B cell (primary cell): ENCODE measurements around the gene HOATZ. TPM values are rescaled to one million over a fixed set of nuclear protein-coding genes. Genes with fewer than 3 reads are reported as not detected.

Experiments
- ATAC-seq: fragments of 200-7000 bp; cut with Tn5 transposase; one replicate; pipeline ENCODE4 v1.10.0; 2021; ENCODE audit warnings: low read depth, mild to moderate bottlenecking, moderate number of reproducible peaks, moderate library complexity
- CTCF ChIA-PET: fragments of 350-600 bp; sonication (Branson Sonifier 250); formaldehyde crosslinking; loops from one replicate; lab custom pipeline; 2021; ENCODE audit warnings: antibody characterized with exemption, inconsistent platforms; lab: Charles Lee
- POLR2A ChIA-PET: fragments of 350-600 bp; sonication (Branson Sonifier 250); formaldehyde crosslinking; loops from one replicate; lab custom pipeline; 2021; ENCODE audit warnings: antibody characterized with exemption; lab: Charles Lee
- DNase-seq: peaks from one replicate; pipeline ENCODE4 v3.0.0; 2013
- H2AFZ ChIP-seq: 2 replicates; pipeline ENCODE4 v1.6.1; 2012; ENCODE audit warnings: mild to moderate bottlenecking, low read depth, low read length; ENCODE audit not compliant: insufficient read depth, poor library complexity, severe bottlenecking
- H3K27ac ChIP-seq, 2 donors: 1 replicate in 1 of 2; 2 replicates in 1 of 2; pipeline ENCODE4 v1.5.1; 2012 to 2013; ENCODE audit warnings: low read length in 2 of 2, mild to moderate bottlenecking in 2 of 2, moderate library complexity in 1 of 2
- H3K27me3 ChIP-seq, 4 experiments: fragments of 200-600 bp in 1 of 4; sonication (generic) in 1 of 4; replicated peaks in 1 of 4; 1 replicate in 2 of 4; 2 replicates in 2 of 4; pipeline versions ENCODE4 v1.6.1 to v1.7.0; 2013 to 2016; ENCODE audit warnings: low read length in 3 of 4, mild to moderate bottlenecking in 2 of 4, mixed read lengths in 1 of 4, moderate library complexity in 1 of 4; ENCODE audit not compliant: insufficient read depth in 4 of 4, control insufficient read depth in 3 of 4; ENCODE audit errors: control extremely low read depth in 1 of 4
- H3K36me3 ChIP-seq, 2 experiments: replicated peaks in 1 of 2; 1 replicate in 1 of 2; 2 replicates in 1 of 2; pipeline versions ENCODE4 v1.6.1 to v1.7.1; 2013; ENCODE audit warnings: low read length in 1 of 2; ENCODE audit not compliant: insufficient read depth in 2 of 2, control insufficient read depth in 1 of 2; ENCODE audit errors: control extremely low read depth in 1 of 2, extremely low read depth in 1 of 2
- H3K4me1 ChIP-seq, 2 donors: fragments of 200-600 bp in 1 of 2; sonication (generic) in 1 of 2; 1 replicate in 1 of 2; 2 replicates in 1 of 2; pipeline versions ENCODE4 v1.5.1 to v1.6.1; 2013 to 2017; ENCODE audit warnings: low read length in 2 of 2; ENCODE audit not compliant: control insufficient read depth in 2 of 2, insufficient read depth in 2 of 2
- H3K4me2 ChIP-seq: replicated peaks from 2 replicates; pipeline ENCODE3; 2012; ENCODE audit warnings: mild to moderate bottlenecking, low read depth, low read length; ENCODE audit not compliant: poor library complexity, severe bottlenecking
- H3K4me3 ChIP-seq, 5 experiments: fragments of 200-600 bp in 1 of 5; sonication (generic) in 1 of 5; 1 replicate in 3 of 5; 2 replicates in 2 of 5; pipeline versions ENCODE4 v1.5.1 to v1.7.0; 2011 to 2016; ENCODE audit warnings: low read length in 4 of 5, mild to moderate bottlenecking in 4 of 5, low read depth in 2 of 5, control low read depth in 1 of 5, moderate library complexity in 1 of 5; ENCODE audit not compliant: insufficient read depth in 1 of 5; ENCODE audit errors: control extremely low read depth in 1 of 5, extremely low read depth in 1 of 5
- H3K79me2 ChIP-seq: fragments of 200-600 bp; sonication (generic); one replicate; pipeline ENCODE4 v1.6.0; 2016; ENCODE audit warnings: low read length; ENCODE audit not compliant: control insufficient read depth, insufficient read depth
- H3K9ac ChIP-seq: fragments of 200-600 bp; sonication (generic); 2 replicates; pipeline ENCODE4 v1.6.1; 2017; ENCODE audit warnings: mild to moderate bottlenecking, low read length, moderate library complexity
- H3K9me3 ChIP-seq, 3 donors: one replicate each; pipeline versions ENCODE4 v1.6.1 to v1.7.1; 2013; ENCODE audit warnings: low read length in 2 of 3; ENCODE audit not compliant: control insufficient read depth in 2 of 3, insufficient read depth in 1 of 3; ENCODE audit errors: control extremely low read depth in 1 of 3
- H4K20me1 ChIP-seq: 2 replicates; pipeline ENCODE4 v1.6.0; 2012; ENCODE audit warnings: mild to moderate bottlenecking, low read length; ENCODE audit not compliant: insufficient read depth, control insufficient read depth, poor library complexity, severe bottlenecking
- H3K27ac Mint-ChIP-seq: one replicate; pipeline ENCODE4 v1.8.0; 2021; ENCODE audit warnings: mixed read lengths
- H3K27me3 Mint-ChIP-seq: one replicate; pipeline ENCODE4 v1.8.0; 2021; ENCODE audit warnings: mixed read lengths
- H3K4me1 Mint-ChIP-seq: one replicate; pipeline ENCODE4 v1.8.0; 2021; ENCODE audit warnings: mixed read lengths
- H3K4me3 Mint-ChIP-seq: one replicate; pipeline ENCODE4 v1.8.0; 2021; ENCODE audit warnings: mixed read lengths
- H3K9me3 Mint-ChIP-seq: one replicate; pipeline ENCODE4 v1.8.0; 2022; ENCODE audit warnings: mixed read lengths; ENCODE audit not compliant: insufficient read depth
- EZH2 ChIP-seq: IDR thresholded peaks from 2 replicates; pipeline ENCODE4 v1.6.1; 2012; ENCODE audit warnings: borderline replicate concordance, low read depth, mild to moderate bottlenecking, moderate library complexity, low read length; ENCODE audit not compliant: insufficient read depth, poor library complexity, severe bottlenecking
- WGBS: methylation state at CpG from one replicate; pipeline ENCODE4 v1.1.5; 2013; ENCODE audit warnings: missing lambda C conversion rate; ENCODE audit not compliant: insufficient coverage; 5-methylcytosine and 5-hydroxymethylcytosine counted together
- intact Hi-C: fragments of 100-400 bp; cut with micrococcal nuclease; formaldehyde crosslinking; loops from one replicate; pipeline ENCODE4 v1.10.0; 2022
- polyA plus RNA-seq: library from polyadenylated mRNA; depleted of rRNA; stranded (reverse); fragments of >200 nt; gene quantifications from 2 replicates; pipeline ENCODE4 v1.2.3, GENCODE V29; 2012
- total RNA-seq, 2 donors: library from RNA; stranded (reverse); fragments of 120-200 nt in 1 of 2; gene quantifications; 1 replicate in 1 of 2; 2 replicates in 1 of 2; pipeline versions ENCODE4 v1.2.3 to v1.2.4, GENCODE V29; 2013 to 2022
- TF ChIP-seq, protein P1 (sequence below): fragments of 200-600 bp; IDR thresholded peaks from one replicate; pipeline ENCODE4 v1.8.0; 2022; ENCODE audit warnings: antibody characterized with exemption, mild to moderate bottlenecking

HOATZ gene
- total and polyA plus RNA-seq, 2 donors (not counting 1 experiment from before 2014, with no cell fraction given) = not detected

DNA sequence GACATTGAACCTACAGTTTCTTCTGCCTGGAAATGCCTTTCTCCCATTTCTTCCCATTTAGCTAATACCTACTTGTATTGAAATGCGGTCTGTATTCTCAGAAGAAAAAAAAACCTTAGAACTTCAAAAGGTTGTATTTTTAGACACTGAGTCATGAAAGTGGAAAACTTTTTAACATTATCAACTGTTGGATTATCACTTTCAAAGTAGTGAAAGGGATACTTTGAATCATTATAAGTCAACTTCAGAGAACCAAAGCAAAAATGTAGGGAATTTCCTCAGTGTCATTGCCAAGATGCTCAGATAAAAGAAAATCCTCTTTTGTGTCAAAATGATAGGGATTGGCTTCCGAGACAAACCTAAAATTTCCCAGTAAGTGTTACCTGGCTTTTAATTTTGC lies 6.6 kb downstream of the HOATZ start:
- no peak overlapping the region for H2AFZ ChIP-seq
- Mint-ChIP-seq H3K9me3 (no peaks in the 10 kb centered on the region), H3K4me1 (no peaks in the 10 kb centered on the region), H3K4me3 (no peak overlapping the region), H3K27ac (no peak overlapping the region), H3K27me3 (peaks cover 19% of the 10 kb centered on the region)
- no peak for DNase-seq
- ATAC-seq = no peak
- H3K4me1 ChIP-seq = no peaks in the 10 kb centered on the region
- TF ChIP-seq, protein P1, sequence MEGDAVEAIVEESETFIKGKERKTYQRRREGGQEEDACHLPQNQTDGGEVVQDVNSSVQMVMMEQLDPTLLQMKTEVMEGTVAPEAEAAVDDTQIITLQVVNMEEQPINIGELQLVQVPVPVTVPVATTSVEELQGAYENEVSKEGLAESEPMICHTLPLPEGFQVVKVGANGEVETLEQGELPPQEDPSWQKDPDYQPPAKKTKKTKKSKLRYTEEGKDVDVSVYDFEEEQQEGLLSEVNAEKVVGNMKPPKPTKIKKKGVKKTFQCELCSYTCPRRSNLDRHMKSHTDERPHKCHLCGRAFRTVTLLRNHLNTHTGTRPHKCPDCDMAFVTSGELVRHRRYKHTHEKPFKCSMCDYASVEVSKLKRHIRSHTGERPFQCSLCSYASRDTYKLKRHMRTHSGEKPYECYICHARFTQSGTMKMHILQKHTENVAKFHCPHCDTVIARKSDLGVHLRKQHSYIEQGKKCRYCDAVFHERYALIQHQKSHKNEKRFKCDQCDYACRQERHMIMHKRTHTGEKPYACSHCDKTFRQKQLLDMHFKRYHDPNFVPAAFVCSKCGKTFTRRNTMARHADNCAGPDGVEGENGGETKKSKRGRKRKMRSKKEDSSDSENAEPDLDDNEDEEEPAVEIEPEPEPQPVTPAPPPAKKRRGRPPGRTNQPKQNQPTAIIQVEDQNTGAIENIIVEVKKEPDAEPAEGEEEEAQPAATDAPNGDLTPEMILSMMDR = no peak
- TF ChIP-seq EZH2 = no peak
- no peaks in the 10 kb centered on the region for H3K79me2 ChIP-seq
- CTCF ChIA-PET = no interaction called here
- H3K9me3 ChIP-seq = no peaks in the 10 kb centered on the region
- no peak overlapping the region for H3K4me3 ChIP-seq
- POLR2A ChIA-PET = no interaction called here
- intact Hi-C loops = no loop called here
- no peak overlapping the region for H3K9ac ChIP-seq
- no peaks in the 10 kb centered on the region for H4K20me1 ChIP-seq
- WGBS = no CpG with 5 or more reads among the region's 2 CpGs
- H3K27me3 ChIP-seq = peaks cover 0 to 9% (median 3%) of the 10 kb centered on the region in 4 experiments
- H3K36me3 ChIP-seq = no peaks in the 10 kb centered on the region
- H3K4me2 ChIP-seq = no peak overlapping the region
- H3K27ac ChIP-seq = no peak overlapping the region

DNA sequence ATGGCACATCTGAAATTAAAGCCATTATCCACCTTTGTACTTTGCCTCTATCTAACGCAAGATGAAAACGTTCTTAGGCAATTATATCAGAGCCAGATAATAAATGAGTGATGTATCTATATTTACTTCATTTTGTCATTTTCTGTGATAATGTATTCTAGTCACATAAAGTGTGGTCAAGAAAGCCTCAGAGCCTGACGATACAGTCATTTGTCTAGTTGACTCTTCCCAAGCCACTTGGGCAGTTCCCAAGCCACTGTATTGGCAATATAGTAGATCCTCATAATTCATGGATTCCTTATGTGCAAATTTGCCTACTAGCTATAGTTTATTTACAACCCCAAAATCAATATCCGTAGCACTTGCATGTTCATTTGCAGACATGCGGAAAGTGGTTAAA lies 7.8 kb downstream of the HOATZ start:
- H3K36me3 ChIP-seq = no peaks in the 10 kb centered on the region
- Mint-ChIP-seq H3K4me1 (no peaks in the 10 kb centered on the region), H3K4me3 (no peak overlapping the region), H3K27me3 (peaks cover 20% of the 10 kb centered on the region), H3K9me3 (no peaks in the 10 kb centered on the region), H3K27ac (no peak overlapping the region)
- H4K20me1 ChIP-seq = no peaks in the 10 kb centered on the region
- no peak for ATAC-seq
- intact Hi-C loops = no loop called here
- no peak overlapping the region for H3K4me3 ChIP-seq
- ChIA-PET POLR2A (no interaction called here), CTCF (no interaction called here)
- H3K4me1 ChIP-seq = no peaks in the 10 kb centered on the region
- no peaks in the 10 kb centered on the region for H3K9me3 ChIP-seq
- peaks cover 0 to 7% (median 3%) of the 10 kb centered on the region in 4 experiments for H3K27me3 ChIP-seq
- H3K9ac ChIP-seq = no peak overlapping the region
- no peak overlapping the region for H3K27ac ChIP-seq
- WGBS = 100% methylated on average over 1 of the region's 5 CpGs
- H2AFZ ChIP-seq = no peak overlapping the region
- no peak for DNase-seq
- TF ChIP-seq, protein P1 = no peak
- no peak for TF ChIP-seq EZH2
- H3K79me2 ChIP-seq = no peaks in the 10 kb centered on the region
- H3K4me2 ChIP-seq = no peak overlapping the region
